GM12891 (cell line): ENCODE measurements around the gene GCC1.

ENCODE experiments used
- DNase-seq: peaks from one replicate; pipeline ENCODE4 v3.0.0; 2011; ENCODE audit warnings: low spot score; ENCODE audit not compliant: insufficient read length
- FAIRE-seq: peaks from 2 replicates; lab custom pipeline; 2011; peaks lifted over from hg19 to GRCh38; lab: Jason Lieb, UNC
- PAX5 ChIP-seq: IDR thresholded peaks from 2 replicates; pipeline ENCODE4 v1.6.1; 2011; ENCODE audit warnings: low read length, moderate library complexity, mild to moderate bottlenecking; ENCODE audit not compliant: insufficient read depth, severe bottlenecking
- POLR2A ChIP-seq: IDR thresholded peaks from 2 replicates; pipeline ENCODE4 v1.6.1; 2011; ENCODE audit warnings: low read depth, low read length, control low read depth
- POLR2AphosphoS5 ChIP-seq: IDR thresholded peaks from 2 replicates; pipeline ENCODE4 v1.6.1; 2011; ENCODE audit warnings: low read depth, low read length, control low read depth
- POU2F2 ChIP-seq: IDR thresholded peaks from 2 replicates; pipeline ENCODE4 v1.6.1; 2011; ENCODE audit warnings: low read depth, mild to moderate bottlenecking, control low read depth, low read length, moderate library complexity
- SPI1 ChIP-seq: IDR thresholded peaks from 2 replicates; pipeline ENCODE4 v1.6.1; 2011; ENCODE audit warnings: low read depth, low read length, control low read depth
- TAF1 ChIP-seq: IDR thresholded peaks from 2 replicates; pipeline ENCODE4 v1.6.1; 2011; ENCODE audit warnings: low read depth, low read length, control low read depth

GCC1 gene

DNA sequence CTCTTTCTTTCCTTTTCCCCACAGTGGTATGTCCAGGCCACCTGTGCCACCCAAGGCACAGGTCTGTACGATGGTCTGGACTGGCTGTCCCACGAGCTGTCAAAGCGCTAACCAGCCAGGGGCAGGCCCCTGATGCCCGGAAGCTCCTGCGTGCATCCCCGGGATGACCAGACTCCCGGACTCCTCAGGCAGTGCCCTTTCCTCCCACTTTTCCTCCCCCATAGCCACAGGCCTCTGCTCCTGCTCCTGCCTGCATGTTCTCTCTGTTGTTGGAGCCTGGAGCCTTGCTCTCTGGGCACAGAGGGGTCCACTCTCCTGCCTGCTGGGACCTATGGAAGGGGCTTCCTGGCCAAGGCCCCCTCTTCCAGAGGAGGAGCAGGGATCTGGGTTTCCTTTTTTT is 5.8 kb upstream of the GCC1 start:
- DNase-seq (no peak), FAIRE-seq (no peak)
- no peak for TF ChIP-seq POLR2A
- TF ChIP-seq TAF1, result no peak
- no peak for TF ChIP-seq POLR2AphosphoS5
- TF ChIP-seq SPI1, result no peak
- no peak for TF ChIP-seq POU2F2
- no peak for TF ChIP-seq PAX5

DNA sequence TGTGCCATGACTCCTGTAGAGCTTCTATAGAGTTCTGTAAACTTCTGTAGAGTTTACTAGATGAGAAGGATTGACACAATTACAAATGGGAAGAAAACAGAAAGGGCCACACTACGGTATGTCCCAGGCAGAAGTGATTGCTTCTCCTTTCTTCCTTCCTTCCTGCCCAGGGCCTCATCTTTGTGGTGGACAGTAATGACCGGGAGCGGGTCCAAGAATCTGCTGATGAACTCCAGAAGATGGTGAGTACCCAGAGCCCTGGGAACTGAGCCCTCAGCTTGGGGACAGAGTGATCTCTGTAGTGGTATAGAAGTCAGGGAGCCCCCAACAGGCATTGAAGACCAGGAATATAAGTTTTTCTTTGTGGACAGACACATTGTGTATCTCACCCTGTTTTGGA is 4.5 kb upstream of the GCC1 start:
- FAIRE-seq, result no peak
- no peak for DNase-seq
- TF ChIP-seq PAX5, result no peak
- TF ChIP-seq POLR2A, result no peak
- TF ChIP-seq SPI1, result no peak
- no peak for TF ChIP-seq POLR2AphosphoS5

- no peak for TF ChIP-seq POLR2AphosphoS5
- no peak for TF ChIP-seq SPI1
- TF ChIP-seq POLR2A, result no peak
- TF ChIP-seq POU2F2, result no peak
- no peak for TF ChIP-seq TAF1
- no peak for TF ChIP-seq PAX5
- FAIRE-seq (peak; percentile 28), DNase-seq (peak; percentile 49)
Measured at GRCh38 chr7:127588697-127589482, 3.5 kb upstream of the GCC1 start.

DNA sequence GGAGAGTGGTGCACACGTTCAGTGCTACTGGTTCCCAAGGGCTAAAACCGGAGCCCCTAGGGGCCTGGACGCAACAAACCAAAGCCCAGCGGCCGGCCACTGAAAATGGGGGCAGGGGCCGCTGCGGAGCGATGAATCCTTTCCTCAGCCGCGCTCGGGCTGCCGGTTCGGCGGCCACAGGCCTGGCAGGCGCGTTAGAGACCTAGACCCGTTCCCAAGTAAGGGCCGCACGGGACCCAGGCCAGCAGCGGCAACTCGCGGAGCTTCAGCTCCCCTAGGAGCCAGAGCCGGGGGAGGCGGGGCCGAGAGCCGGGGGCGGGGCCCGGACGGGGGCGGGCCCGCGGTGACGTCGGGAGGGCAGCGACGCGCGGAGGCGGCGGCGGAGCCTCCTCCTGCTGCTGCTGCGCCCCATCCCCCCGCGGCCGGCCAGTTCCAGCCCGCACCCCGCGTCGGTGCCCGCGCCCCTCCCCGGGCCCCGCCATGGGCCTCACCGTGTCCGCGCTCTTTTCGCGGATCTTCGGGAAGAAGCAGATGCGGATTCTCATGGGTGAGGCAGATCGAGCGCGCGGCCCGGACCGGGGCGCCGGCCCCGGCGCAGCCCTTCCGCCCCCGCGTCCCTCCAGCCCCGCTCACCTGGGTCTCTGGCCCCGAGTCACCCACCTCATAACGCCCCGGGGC is 2.8 kb upstream of the GCC1 start, which contains the start of gene ARF5:
Gene ARF5, plus strand, starts transcription at position 393 of the 678 bp plus-strand sequence. Its CDS starts 88 bp downstream, at position 481.
- peak; percentile 87 for FAIRE-seq
- DNase-seq, result peak; percentile 97
- TF ChIP-seq TAF1 (0 out of 2 replicates have a peak, but pooled peaks have one; percentile 15), POLR2AphosphoS5 (no peak; the same call in 1 of the 2 replicates)

DNA sequence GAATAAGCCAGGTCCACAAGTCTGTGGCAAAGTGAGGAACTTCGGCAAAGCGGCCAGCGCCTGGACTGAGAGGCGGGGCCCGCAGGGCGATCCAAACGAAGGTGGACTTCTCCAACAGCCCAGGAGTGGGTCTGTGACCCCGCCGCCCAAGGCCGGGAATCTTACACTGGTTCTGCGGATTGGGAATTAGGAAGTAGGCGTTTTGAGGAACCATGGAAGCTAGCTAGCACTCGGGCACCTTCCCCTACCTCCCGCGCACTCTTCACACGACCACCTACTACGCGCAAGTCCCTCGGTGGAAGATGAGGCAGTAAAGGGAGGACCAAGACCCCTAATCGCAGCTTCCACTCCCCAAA is 2.2 kb upstream of the GCC1 start:
- TF ChIP-seq TAF1 (0 out of 2 replicates have a peak, but pooled peaks have one; percentile 21), POLR2AphosphoS5 (no peak)
- FAIRE-seq, result no peak
- DNase-seq, result no peak

DNA sequence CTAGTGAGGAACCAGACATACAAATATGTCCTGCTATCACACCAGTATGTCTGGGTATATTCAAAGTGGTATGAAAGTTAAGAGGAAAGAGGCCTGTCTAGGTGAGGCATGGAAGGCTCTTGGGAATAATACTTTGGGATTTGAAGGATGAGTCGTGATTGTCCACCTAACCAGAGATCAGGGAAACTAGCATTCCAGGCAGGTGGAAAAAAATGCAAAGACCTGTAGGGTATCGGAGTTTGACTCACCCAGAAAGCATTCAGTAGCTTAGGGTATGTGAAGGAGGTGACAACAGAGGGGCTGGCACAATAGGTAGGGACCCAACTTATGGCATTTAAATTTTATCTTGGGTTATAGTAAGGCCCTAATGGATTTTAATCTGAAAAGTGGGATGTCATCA is 950 bp upstream of the GCC1 start:
- TF ChIP-seq POLR2A, result no peak
- no peak for FAIRE-seq

GRCh38 chr7:127584648-127585043 is 750 bp downstream of the GCC1 start:
- DNase-seq, result no peak
- TF ChIP-seq POLR2A (no peak), SPI1 (no peak), POU2F2 (no peak), PAX5 (no peak), TAF1 (no peak), POLR2AphosphoS5 (no peak)
- no peak for FAIRE-seq

More for the DNA sequence above, 950 bp upstream of the GCC1 start:
- DNase-seq, result no peak

GRCh38 chr7:127582361-127582760 is 3.0 kb downstream of the GCC1 start:
- no peak for DNase-seq
- TF ChIP-seq SPI1, result no peak
- no peak for FAIRE-seq

DNA sequence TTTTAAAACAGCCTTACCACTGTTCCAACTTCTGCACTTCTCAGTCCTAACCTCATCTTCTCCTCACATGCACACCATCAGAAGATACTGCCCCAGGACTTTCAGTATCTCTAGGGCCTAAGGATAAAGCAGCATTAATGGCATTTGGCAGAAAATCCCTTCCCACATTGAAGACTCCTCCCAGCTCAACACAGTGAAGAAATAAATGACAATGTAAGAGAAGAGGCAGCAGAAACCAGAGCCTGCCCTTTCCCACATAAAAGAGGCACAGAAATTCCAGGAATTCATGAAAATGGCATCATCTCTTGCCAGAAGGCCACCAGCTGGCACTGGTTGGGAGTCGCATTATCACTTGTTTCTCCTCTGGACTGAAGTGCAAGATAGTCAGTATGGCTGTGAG is 3.7 kb downstream of the GCC1 start:
- no peak for TF ChIP-seq SPI1
- no peak for TF ChIP-seq PAX5
- no peak for TF ChIP-seq POU2F2
- no peak for TF ChIP-seq POLR2A
- no peak for TF ChIP-seq TAF1
- no peak for TF ChIP-seq POLR2AphosphoS5
- FAIRE-seq (no peak), DNase-seq (no peak)

GRCh38 chr7:127580612-127581011 is 4.8 kb downstream of the GCC1 start:
- TF ChIP-seq POLR2A, result no peak
- TF ChIP-seq SPI1, result no peak
- no peak for TF ChIP-seq PAX5
- no peak for TF ChIP-seq POLR2AphosphoS5
- TF ChIP-seq TAF1, result no peak
- no peak for TF ChIP-seq POU2F2
- no peak for DNase-seq
- FAIRE-seq, result no peak

DNA sequence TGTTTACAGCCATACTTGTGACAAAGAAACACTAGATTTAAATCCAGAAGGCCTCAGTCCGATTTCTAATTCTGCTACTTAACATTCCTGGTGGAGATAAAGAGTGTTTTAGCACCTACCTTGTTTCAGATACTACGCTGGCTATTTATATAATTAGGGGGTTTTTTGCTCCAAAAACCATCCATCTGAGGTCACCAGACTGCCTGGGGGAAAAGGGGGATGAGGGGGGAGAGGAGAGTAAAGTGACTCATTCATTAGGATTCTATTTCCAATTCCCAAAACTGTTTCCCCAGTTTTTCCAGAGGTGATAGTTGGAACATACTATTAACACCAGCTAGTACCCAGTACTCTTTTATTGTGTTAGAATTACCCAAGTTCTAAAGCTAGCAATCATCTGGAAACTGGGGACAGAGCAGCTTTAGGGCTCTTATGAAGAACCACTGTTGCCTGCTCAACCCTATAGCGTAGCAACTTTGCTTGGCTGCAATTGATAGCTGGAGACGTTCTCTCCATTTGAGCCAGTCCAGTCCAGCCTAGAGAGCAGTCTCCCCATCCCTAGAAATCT is 6.6 kb downstream of the GCC1 start:
- TF ChIP-seq POU2F2 (no peak), POLR2AphosphoS5 (no peak), SPI1 (no peak), POLR2A (no peak), TAF1 (no peak), PAX5 (no peak)
- DNase-seq (no peak), FAIRE-seq (no peak)
